Stimulated activated naive CD8-positive, alpha-beta T cell treated with anti-CD3 and anti-CD28 coated beads, Interleukin-15, Interleukin-2, amounts not matched to agents 100 U/mL and 50 U/mL, for 24 hours (primary cell): ENCODE measurements around the gene S100P.
A peak's percentile ranks its signal among the peaks of the same experiment; 100 is the strongest.
"Not testable (repeated sequence)": the region's sequence is repeated elsewhere in the genome, so short reads cannot be mapped to it uniquely, and the experiment has no call there.

Source experiments
- ATAC-seq: fragments of 150-1000 bp; cut with Tn5 transposase; one replicate; pipeline ENCODE4 v1.10.0; 2021
- DNase-seq: peaks from one replicate; pipeline ENCODE4 v3.0.0; 2021

The S100P gene

DNA sequence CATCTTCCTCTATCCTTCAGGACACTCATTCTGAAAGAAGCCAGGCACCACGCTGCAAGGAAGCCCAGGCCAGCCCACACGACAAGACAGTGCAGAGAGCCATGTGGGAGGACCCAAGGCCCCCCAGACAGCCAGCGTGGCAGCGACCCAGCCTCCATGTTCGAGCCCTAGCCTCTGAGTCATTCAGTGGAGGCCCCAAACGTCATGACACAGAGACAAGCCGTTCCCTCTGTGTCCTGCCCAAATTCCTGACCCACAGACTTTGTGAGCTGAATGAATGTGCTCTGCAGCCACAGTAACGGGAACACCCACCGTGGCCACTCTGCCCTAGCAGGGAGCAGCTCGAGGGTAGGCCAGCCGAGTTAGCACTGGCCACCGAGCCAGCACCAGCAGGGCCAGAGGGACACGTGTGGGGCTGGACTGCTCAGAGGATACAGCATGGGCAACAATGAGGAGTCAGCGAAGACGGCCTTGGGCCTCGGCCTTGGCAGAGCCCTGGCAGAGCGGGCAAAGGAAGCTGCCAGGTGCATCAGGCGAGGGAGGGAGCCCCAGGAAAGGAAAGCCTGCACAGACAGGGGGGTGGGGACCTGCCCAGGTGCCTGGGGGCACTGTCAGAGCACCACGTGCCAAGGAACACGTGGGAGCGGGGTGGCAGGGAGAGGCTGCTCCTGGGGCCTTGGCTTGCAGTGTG is 30.9 kb downstream of the S100P start:
- DNase-seq: no peak
- no peak for ATAC-seq

DNA sequence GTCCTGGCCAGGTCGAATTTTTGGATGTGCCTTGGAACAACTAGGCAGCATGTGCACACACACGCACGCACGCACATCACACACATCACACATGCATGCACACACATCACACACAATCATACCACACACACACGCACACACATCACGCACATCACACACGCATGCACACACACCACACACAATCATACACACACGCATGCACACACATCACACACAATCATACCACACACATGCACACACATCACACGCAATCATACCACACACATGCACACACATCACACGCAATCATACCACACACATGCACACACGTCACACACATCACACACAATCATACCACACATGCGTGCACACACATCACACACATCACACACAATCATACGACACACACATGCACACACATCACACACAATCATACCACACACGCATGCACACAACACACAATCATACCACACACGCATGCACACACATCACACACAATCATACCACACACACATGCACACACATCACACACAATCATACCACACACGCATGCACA is 31.8 kb downstream of the S100P start:
- ATAC-seq, DNase-seq: not testable (repeated sequence)

DNA sequence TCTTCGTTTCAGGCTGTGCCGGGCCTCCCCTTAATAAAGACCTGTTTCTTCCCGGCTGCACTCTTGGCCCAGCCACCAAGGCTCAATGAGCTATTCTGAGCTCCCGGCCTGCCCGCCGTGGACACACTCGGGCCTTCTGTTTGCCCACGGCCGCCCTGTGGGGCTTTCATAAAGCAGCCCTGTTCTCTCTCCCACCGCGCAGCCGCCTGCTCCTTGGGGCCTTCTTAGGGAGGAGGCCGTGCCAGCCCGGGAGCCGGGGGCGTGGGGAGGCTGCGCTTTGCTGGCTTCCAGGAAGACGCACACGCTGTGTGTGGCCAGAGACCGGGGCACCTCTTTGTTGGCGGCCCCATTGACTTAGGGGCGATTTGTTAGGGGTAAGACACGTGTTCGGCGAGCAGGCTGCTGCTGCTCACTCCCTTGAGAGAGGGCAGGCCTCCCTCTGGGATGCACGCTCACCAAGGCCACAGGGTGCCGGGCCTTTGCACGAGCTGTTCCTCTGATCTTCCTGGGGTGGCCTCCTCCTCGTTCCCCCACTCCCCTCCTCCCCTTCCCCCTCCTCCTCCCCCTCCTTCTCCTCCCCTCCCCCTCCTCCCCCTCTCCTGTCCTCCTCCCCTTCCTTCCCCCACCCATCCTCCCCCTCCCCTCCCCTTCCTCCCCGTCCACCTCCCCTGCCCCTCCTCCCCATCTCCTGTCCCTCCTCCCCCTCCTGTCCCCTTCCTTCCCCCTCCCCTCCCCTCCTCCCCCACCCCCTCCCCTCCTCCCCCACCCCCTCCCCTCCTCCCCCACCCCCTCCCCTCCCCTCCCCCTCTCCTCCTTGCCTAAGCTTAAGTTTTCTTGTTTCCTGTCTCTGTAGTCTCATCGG is 33.6 kb downstream of the S100P start:
- ATAC-seq (no peak), DNase-seq (no peak)

GRCh38 chr4:6727943-6728250 is 34.2 kb downstream of the S100P start:
- DNase-seq: no peak
- no peak for ATAC-seq

DNA sequence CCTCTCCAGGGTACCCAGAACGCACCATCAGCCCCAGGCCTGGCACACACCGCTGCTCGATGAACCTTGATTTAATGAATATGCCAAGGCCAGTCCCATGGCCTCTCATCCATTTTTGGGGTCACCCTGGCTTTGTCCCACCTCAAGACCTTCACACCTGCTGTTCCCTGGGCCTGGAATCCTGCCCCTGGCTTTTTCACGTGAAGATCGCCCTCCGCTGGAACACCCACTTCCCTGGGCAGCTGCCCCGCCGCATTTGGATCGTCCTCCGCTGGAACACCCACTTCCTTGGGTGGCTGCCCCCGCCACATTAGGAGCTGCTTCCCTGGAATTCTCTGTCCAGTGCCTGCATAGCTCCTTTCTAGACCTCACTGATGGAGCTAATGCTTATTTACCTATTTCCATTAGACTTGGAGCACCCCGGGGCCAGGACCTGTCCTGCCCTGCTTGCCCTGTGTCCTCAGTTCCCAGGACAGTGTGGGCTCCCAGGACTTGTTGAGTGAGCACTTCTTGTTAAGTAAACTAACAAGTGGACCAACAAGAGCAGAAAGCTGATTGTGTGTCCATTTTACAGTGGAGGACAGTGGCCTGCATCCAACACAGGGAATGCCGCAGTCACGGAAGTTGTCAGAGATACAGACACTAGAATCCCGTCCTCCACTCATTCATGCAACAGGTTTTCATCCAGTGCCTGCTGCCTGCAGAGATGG is 34.8 kb downstream of the S100P start:
- ATAC-seq (no peak), DNase-seq (no peak)

DNA sequence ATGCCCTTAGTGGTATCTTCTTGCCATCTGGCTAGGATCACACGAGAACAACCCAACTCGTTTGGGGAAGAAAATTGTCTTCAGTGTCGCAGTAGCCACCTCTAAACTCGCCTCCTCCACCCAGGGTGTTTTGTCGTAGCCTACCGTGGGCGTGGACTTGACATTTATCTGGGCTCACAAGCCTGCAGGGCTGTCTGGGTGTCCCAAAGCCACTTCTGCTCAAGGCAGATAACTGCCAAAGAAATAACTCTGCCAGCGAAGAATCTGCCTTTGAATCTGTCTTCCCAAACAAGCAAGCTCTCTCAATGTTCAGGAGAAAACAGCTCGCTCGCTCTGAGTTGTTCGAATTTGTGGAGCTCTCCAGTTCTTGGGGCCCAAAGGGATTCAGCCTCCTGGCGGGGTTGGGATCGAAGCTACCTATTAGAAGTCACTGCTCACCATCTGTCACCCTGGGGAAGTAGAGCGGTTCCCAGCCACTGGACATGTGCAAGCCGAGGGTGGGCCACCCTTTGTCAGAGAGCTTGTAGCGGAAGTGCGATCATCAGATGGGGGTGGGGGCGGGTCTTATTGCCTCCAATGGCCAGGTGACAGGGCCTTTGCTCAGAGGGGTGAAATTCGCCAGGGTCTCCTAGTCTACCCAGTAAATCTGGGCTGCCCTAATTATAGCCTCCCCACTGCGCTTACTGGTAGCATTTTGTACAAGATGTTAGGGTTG is 37.1 kb downstream of the S100P start:
- peak; percentile 30 for ATAC-seq

DNA sequence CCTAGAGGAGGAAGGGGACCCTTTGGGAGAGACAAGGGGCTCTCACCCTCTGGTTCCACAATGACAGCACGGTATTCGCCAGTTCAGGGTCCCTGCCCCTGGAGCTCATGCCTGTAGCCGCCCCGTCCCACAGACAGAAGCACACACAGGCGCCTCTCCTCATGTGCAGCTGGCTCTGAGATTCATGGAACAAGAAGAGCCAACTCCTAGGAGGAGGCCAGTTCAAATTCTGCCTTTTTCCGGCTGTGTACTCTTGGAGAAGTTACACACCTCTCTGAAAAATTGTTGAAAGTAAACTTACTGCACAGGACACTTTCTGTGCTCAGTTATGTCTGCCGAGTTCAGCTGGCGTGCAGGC is 37.6 kb downstream of the S100P start:
- DNase-seq (no peak), ATAC-seq (no peak)

More for the DNA sequence above, 37.1 kb downstream of the S100P start:
- no peak for DNase-seq

DNA sequence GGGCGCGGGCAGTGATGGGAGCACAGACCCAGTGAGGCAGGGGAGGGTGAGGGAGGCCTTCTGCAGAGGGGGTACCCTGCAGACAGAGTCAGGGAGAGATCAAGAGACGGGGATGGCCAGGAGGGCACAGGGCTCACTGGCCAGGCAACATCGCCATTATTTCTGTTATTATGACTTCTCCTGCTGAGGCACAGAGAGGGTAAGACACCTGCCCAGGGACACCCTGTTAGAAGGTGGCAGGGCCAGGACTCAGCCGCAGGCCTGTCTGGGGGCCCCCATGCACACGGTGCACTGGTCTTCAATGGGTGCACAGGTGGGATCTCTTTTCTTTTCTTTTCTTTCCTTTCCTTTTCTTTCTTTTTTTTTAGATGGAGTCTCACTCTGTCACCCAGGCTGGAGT is 38.1 kb downstream of the S100P start:
- DNase-seq (no peak), ATAC-seq (no peak)

DNA sequence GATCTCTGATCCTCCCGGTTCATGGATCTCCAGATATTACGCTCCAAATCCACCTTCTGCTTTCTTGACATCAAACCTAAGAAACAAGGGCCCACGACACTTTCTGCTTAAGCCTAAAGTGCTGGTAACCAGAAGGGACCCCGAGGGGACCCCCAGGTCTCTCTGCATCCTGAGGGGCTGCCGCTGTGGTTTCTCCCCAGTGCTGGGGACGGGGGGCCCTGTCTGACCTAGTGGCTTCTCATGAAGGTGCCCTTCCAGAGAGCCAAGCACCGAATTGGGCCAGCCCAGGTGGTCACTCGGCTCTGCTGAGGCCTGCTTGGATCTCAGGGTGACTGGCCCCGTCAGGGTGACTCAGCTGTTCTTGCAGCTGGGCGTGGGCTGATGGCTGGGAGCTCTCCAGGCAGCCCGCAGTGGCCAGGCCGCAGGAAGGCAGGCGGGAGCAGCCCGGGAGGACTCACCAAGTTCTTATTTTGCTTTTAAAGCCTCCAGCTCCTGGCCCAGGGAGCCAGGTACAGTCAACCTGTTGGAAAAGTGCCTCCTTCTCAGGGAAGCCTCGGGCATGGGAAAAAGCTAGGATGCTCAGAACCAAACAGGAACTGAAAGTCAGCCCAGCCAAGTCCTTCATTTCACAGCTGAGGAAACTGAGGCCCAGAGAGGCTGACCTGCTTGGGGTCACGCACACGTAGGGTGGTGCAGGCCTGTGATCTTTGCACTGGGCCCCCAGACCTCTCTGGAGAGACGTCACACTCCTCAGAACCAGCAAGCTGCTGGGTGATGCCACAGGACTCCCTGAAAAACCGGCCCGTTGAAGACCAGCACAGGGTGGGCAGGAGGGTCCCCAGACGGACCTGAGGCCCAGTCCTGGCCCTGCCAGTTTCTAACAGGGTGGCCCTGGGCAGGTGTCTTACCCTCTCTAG is 39.0 kb downstream of the S100P start:
- DNase-seq (no peak), ATAC-seq (no peak)

GRCh38 chr4:6733358-6734164 is 39.9 kb downstream of the S100P start:
- no peak for DNase-seq
- no peak for ATAC-seq

DNA sequence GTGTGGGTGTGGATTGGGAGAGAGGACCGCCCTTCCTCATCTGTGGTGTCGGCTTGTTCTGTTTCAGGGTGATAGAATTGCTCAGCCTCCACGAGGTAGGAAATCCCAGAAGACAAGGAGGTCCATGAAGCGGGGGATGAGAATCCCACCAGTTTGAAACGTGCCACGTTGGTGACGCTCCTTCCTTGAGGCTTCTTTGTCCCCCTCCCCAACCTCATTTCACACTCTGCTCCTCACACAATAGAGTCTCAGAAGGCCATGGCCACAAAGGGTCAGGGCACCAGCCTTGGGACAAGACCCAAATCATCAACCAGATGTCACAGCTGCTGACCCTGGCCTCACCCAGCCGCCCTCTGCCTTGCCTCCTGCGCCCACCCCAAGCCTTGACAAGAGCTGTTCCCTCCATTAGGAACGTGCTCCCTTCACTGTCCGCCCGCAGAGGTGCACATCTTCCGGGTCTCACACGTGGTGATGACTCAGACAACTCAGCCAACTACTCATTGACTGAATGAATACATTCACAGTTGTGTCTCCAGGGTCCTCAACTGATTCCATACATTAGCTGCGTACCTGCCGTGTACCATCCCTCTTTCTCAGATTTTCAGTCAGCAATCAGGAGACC is 40.6 kb downstream of the S100P start:
- DNase-seq: no peak
- ATAC-seq: no peak

DNA sequence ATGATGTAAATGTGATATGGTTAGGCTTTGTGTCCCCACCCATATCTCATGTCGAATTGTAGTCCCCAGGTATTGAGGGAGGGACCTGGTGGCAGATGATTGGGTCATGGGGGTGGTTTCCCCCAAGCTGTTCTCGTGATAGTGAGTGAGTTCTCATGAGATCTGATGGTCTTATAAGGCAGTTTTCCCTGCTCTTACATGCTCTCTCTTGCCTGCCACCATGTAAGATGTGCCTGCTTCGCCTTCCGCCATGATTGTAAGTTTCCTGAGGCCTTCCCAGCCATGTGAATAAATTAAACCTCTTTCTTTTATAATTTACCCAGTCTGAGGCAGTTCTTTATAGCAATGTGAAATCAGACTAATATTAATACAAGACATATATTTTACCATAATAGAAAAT is 46.2 kb downstream of the S100P start:
- ATAC-seq (no peak), DNase-seq (no peak)

GRCh38 chr4:6740347-6740746 is 46.7 kb downstream of the S100P start:
- ATAC-seq (no peak), DNase-seq (no peak)

GRCh38 chr4:6742507-6742906 is 48.8 kb downstream of the S100P start:
- ATAC-seq (no peak), DNase-seq (no peak)

- no peak for ATAC-seq
These were observed 49.3 kb downstream of the S100P start for GRCh38 chr4:6742989-6743388.

More at GRCh38 chr4:6742989-6743388, 49.3 kb downstream of the S100P start:
- no peak for DNase-seq
